Measurements from ENCODE around the gene JAM3.
"Not testable (repeated sequence)": the region's sequence is repeated elsewhere in the genome, so short reads cannot be mapped to it uniquely, and the experiment has no call there.

Gene JAM3

DNA sequence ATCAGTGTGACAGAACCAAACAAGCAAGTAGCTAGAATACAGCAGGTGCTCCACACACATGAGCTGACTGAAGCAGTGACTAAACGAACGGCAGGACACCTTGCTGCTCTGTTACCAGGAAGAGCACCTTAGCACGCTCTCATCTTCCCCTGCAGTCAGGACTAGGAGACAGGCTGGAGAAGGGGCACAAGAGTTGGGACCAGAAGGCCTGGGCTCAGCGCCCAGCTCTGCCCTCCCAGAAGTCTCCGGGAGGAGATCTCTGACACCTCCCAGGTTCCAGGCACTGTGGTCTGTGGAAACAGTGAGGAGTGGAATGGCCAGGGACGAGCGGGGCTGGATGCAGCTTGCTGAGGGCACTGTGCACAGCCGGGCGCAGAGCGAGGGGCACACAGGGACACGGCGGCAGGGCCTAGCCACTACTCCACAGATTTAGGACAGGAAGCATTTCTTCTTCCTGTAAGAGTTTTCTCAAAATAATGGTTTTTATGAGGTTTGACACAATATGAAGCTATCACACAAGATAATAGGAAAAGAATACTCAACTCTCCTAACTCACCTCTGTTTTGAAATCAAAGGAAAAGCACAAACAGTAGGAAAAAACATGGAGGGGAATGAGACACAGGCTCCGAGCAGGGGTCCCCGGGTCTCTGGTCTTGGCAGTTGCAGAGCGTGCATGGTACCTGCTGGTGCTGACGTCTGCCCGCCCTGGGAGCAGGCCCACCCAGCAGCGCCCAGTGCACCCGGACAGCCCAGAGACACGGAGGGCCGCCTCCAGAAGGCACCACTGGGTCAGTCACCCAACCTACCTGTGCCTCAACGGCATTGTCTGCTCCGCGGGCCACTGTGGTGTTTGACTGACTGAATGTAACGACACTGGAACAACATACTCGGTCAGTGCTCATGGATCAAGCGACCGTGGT is 87.3 kb downstream of the JAM3 start:
- no peaks in the 10 kb centered on the region for H3K27me3 Mint-ChIP-seq
- no peaks in the 10 kb centered on the region for H3K9me3 Mint-ChIP-seq
- no peak overlapping the region for H3K4me3 Mint-ChIP-seq
- DNase-seq (no peak), ATAC-seq (no peak)
- no peaks in the 10 kb centered on the region for H3K4me1 Mint-ChIP-seq
- H3K27ac Mint-ChIP-seq = no peak overlapping the region

DNA sequence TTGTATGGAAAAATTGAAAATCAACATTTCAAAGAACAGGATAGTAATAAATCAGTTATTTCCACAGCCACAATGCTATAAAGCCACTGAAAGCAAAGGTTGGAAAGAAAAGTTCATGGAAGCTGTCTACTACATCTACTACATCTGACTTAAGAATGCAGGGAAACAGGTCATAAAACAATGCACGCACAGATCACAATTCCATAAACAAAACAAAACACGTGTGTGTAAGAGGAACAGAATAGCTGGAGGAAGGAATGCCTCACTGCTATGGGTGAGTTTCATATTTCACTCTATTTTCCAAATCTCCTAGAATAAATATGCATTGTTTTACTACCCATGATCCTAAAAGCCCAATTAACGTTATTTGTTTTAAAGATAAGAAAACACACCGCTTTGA is 88.6 kb downstream of the JAM3 start:
- DNase-seq (no peak), ATAC-seq (no peak)
- H3K27me3 Mint-ChIP-seq = no peaks in the 10 kb centered on the region
- no peaks in the 10 kb centered on the region for H3K9me3 Mint-ChIP-seq
- H3K4me1 Mint-ChIP-seq = no peaks in the 10 kb centered on the region
- H3K4me3 Mint-ChIP-seq = no peak overlapping the region
- H3K27ac Mint-ChIP-seq = no peak overlapping the region

GRCh38 chr11:134158023-134158422 is 89.2 kb downstream of the JAM3 start:
- no peaks in the 10 kb centered on the region for H3K4me1 Mint-ChIP-seq
- ATAC-seq = no peak
- no peaks in the 10 kb centered on the region for H3K27me3 Mint-ChIP-seq
- no peak for DNase-seq
- no peaks in the 10 kb centered on the region for H3K9me3 Mint-ChIP-seq
- H3K27ac Mint-ChIP-seq = no peak overlapping the region
- no peak overlapping the region for H3K4me3 Mint-ChIP-seq

GRCh38 chr11:134159652-134160051 is 90.8 kb downstream of the JAM3 start:
- Mint-ChIP-seq H3K27ac (no peak overlapping the region), H3K9me3 (no peaks in the 10 kb centered on the region), H3K4me3 (no peak overlapping the region), H3K27me3 (no peaks in the 10 kb centered on the region), H3K4me1 (no peaks in the 10 kb centered on the region)
- ATAC-seq (no peak), DNase-seq (no peak)

- Mint-ChIP-seq H3K27me3 (no peaks in the 10 kb centered on the region), H3K4me3 (no peak overlapping the region), H3K9me3 (no peaks in the 10 kb centered on the region), H3K4me1 (no peaks in the 10 kb centered on the region), H3K27ac (no peak overlapping the region)
- DNase-seq (no peak), ATAC-seq (no peak)
These were observed 95.9 kb downstream of the JAM3 start for GRCh38 chr11:134164490-134165370.

- H3K4me3 Mint-ChIP-seq = no peak overlapping the region
These were observed 101.5 kb downstream of the JAM3 start for GRCh38 chr11:134170177-134170918.

GRCh38 chr11:134170919-134171281 is 102.0 kb downstream of the JAM3 start:
- DNase-seq (no peak), ATAC-seq (no peak)
- Mint-ChIP-seq H3K27ac (no peak overlapping the region), H3K4me1 (no peaks in the 10 kb centered on the region), H3K9me3 (no peaks in the 10 kb centered on the region), H3K4me3 (no peak overlapping the region), H3K27me3 (no peaks in the 10 kb centered on the region)

More at GRCh38 chr11:134170177-134170918, 101.5 kb downstream of the JAM3 start:
- H3K27ac Mint-ChIP-seq = no peak overlapping the region
- H3K4me1 Mint-ChIP-seq = no peaks in the 10 kb centered on the region
- DNase-seq = no peak
- no peaks in the 10 kb centered on the region for H3K27me3 Mint-ChIP-seq
- no peaks in the 10 kb centered on the region for H3K9me3 Mint-ChIP-seq
- ATAC-seq = no peak

- Mint-ChIP-seq H3K27ac (no peak overlapping the region), H3K4me3 (no peak overlapping the region)
These were observed 103.1 kb downstream of the JAM3 start for GRCh38 chr11:134171951-134172350.

GRCh38 chr11:134173296-134173695 is 104.4 kb downstream of the JAM3 start:
- no peak overlapping the region for H3K27ac Mint-ChIP-seq
- no peak for ATAC-seq
- no peak overlapping the region for H3K4me3 Mint-ChIP-seq
- no peak for DNase-seq
- no peaks in the 10 kb centered on the region for H3K9me3 Mint-ChIP-seq
- no peaks in the 10 kb centered on the region for H3K27me3 Mint-ChIP-seq
- no peaks in the 10 kb centered on the region for H3K4me1 Mint-ChIP-seq

More at GRCh38 chr11:134171951-134172350, 103.1 kb downstream of the JAM3 start:
- no peak for DNase-seq
- Mint-ChIP-seq H3K9me3 (no peaks in the 10 kb centered on the region), H3K27me3 (no peaks in the 10 kb centered on the region), H3K4me1 (no peaks in the 10 kb centered on the region)
- ATAC-seq = no peak

DNA sequence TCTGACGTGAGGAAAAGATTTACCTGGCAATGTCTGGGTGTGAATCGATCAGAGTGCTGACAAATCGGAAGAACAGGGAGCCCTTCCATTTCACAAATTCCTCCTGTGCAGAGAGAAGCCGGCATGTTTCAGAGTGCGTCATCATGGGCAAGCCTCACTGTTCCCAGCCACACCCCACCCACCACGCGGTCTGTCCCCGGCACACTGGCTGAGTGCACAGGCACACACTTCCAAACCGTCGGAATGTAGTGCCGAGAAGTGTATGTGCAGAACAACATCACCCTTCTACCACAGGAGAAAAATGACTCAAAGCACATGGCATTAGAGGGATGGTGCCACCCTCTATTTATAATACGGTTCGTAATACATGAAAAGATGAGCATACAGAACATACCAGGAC is 107.4 kb downstream of the JAM3 start:
- ATAC-seq (no peak), DNase-seq (no peak)
- H3K27ac Mint-ChIP-seq = no peak overlapping the region
- no peaks in the 10 kb centered on the region for H3K4me1 Mint-ChIP-seq
- H3K27me3 Mint-ChIP-seq = no peaks in the 10 kb centered on the region
- no peaks in the 10 kb centered on the region for H3K9me3 Mint-ChIP-seq
- H3K4me3 Mint-ChIP-seq = no peak overlapping the region

DNA sequence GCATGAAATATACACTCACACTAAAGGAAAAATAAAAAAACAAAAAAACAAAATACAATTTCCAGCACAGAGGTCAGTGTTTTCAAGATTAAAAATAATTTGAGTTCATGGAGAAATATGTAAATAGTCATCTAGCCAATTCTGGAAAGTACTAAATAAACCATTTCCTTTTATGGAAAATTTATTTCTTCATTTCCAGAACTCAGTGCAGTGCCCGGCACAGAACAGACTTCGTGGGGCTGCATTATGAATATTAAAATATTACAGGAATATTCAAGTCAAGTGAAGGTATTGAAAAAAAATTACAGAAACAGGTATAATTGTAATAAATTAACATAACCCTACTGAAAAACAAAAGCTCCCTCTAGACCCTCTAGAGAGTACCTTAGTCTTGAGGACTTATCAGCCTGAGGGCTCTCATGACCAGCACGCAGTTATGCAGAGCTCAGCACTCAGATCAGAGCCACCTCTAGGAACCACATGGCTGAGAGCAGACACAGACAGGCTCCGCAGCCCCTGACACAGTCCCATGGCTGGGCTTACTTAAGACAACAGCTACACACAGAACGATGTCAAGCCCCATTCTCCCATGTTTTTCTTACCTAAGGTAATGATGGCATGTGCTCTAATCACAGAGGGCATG is 109.3 kb downstream of the JAM3 start:
- H3K27me3 Mint-ChIP-seq = no peaks in the 10 kb centered on the region
- no peak overlapping the region for H3K4me3 Mint-ChIP-seq
- H3K27ac Mint-ChIP-seq = no peak overlapping the region
- H3K4me1 Mint-ChIP-seq = no peaks in the 10 kb centered on the region
- no peak for DNase-seq
- no peaks in the 10 kb centered on the region for H3K9me3 Mint-ChIP-seq
- ATAC-seq = no peak

- no peaks in the 10 kb centered on the region for H3K9me3 Mint-ChIP-seq
- no peaks in the 10 kb centered on the region for H3K4me1 Mint-ChIP-seq
- ATAC-seq = no peak
- H3K27ac Mint-ChIP-seq = no peak overlapping the region
- H3K4me3 Mint-ChIP-seq = no peak overlapping the region
- no peak for DNase-seq
- H3K27me3 Mint-ChIP-seq = no peaks in the 10 kb centered on the region
These were observed 112.8 kb downstream of the JAM3 start for GRCh38 chr11:134181707-134182106.

- not testable (repeated sequence) for H3K4me1 Mint-ChIP-seq, H3K27ac Mint-ChIP-seq, H3K9me3 Mint-ChIP-seq, ATAC-seq, H3K4me3 Mint-ChIP-seq, H3K27me3 Mint-ChIP-seq, DNase-seq
These were observed 119.2 kb downstream of the JAM3 start for GRCh38 chr11:134188092-134188491.

GRCh38 chr11:134196756-134197155 is 127.9 kb downstream of the JAM3 start:
- Mint-ChIP-seq H3K27ac (peak overlapping the region in 1 of 2 donors; percentile 86), H3K9me3 (no peaks in the 10 kb centered on the region), H3K27me3 (no peaks in the 10 kb centered on the region), H3K4me1 (no peaks in the 10 kb centered on the region), H3K4me3 (no peak overlapping the region)
- DNase-seq = no peak
- ATAC-seq = no peak

DNA sequence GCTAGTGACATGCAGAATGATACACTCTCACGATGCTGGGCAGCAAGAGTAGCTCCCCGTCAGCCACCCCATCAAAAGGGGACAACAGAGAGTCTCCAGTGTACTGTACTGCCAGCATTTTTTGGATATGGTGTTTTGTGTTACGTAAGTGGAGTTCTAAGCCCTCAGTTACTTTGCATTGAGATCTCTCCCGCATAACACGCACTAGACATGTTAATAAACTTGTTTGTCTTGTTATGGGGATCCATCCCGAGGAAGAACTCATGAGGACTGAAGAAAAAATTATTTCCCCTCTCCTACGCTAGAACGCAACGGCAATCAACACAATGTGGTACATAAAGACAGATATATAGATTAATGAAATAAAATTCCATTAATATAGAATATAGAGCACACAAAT is 130.7 kb downstream of the JAM3 start:
- DNase-seq (no peak), ATAC-seq (no peak)
- Mint-ChIP-seq H3K4me3 (no peak overlapping the region), H3K27ac (no peak overlapping the region), H3K9me3 (no peaks in the 10 kb centered on the region), H3K27me3 (no peaks in the 10 kb centered on the region), H3K4me1 (no peaks in the 10 kb centered on the region)
